ENCODE measurements around the gene MOK.

GRCh38 chr14:102279688-102280348 lies 25.1 kb downstream of the MOK start:
- no peak for TF ChIP-seq CTCF (IDR thresholded peaks at IDR 0.05)
- no peak for TF ChIP-seq POLR2A (IDR thresholded peaks at IDR 0.05)
- TF ChIP-seq POLR2AphosphoS5 (IDR thresholded peaks at IDR 0.05), result no peak
